GM23338 (cell line): ENCODE data around the gene RPTOR. TPM values are rescaled to one million over a fixed set of nuclear protein-coding genes. Genes with fewer than 3 reads are reported as not detected.

Experiments
- ATAC-seq: fragments of 200-7000 bp; cut with Tn5 transposase; 3 replicates; pipeline ENCODE4 v1.9.1; 2020
- DNase-seq: peaks from one replicate; pipeline ENCODE4 v3.0.0-alpha.2; 2015; ENCODE audit warnings: low spot score
- H2AFZ ChIP-seq: fragments of 200-600 bp; sonication (generic); 2 replicates; pipeline ENCODE4 v1.8.0; 2016; ENCODE audit warnings: antibody characterized with exemption, mild to moderate bottlenecking, moderate library complexity
- H3F3A ChIP-seq: fragments of 200-600 bp; sonication (generic); replicated peaks from 2 replicates; pipeline ENCODE4 v1.8.0; 2017; ENCODE audit warnings: antibody characterized with exemption, mixed run types, low read depth
- H3K27ac ChIP-seq: fragments of 200-600 bp; sonication (generic); 2 replicates; pipeline ENCODE4 v1.6.1; 2016; ENCODE audit warnings: low read depth
- H3K27me3 ChIP-seq: fragments of 200-600 bp; sonication (generic); 2 replicates; pipeline ENCODE4 v1.8.0; 2016; ENCODE audit warnings: mild to moderate bottlenecking, mixed run types, moderate library complexity; ENCODE audit not compliant: insufficient read depth
- H3K36me3 ChIP-seq: fragments of 200-600 bp; sonication (generic); 2 replicates; pipeline ENCODE4 v1.8.0; 2016; ENCODE audit warnings: mild to moderate bottlenecking; ENCODE audit not compliant: insufficient read depth
- H3K4me1 ChIP-seq: fragments of 200-600 bp; sonication (generic); 2 replicates; pipeline ENCODE4 v1.8.0; 2016; ENCODE audit warnings: mild to moderate bottlenecking, moderate library complexity; ENCODE audit not compliant: insufficient read depth
- H3K4me2 ChIP-seq: fragments of 200-600 bp; sonication (generic); 2 replicates; pipeline ENCODE4 v1.7.1; 2017; ENCODE audit warnings: mixed run types
- H3K4me3 ChIP-seq: fragments of 200-600 bp; sonication (generic); 2 replicates; pipeline ENCODE4 v1.6.1; 2016; ENCODE audit warnings: mixed run types
- H3K79me2 ChIP-seq: fragments of 200-600 bp; sonication (generic); replicated peaks from 2 replicates; pipeline ENCODE4 v1.8.0; 2017; ENCODE audit warnings: mild to moderate bottlenecking; ENCODE audit not compliant: insufficient read depth
- H3K9me2 ChIP-seq: fragments of 200-600 bp; sonication (generic); 2 replicates; pipeline ENCODE4 v1.8.0; 2017; ENCODE audit not compliant: insufficient read depth
- H4K20me1 ChIP-seq: fragments of 200-600 bp; sonication (generic); replicated peaks from 2 replicates; pipeline ENCODE4 v1.8.0; 2017; ENCODE audit warnings: mild to moderate bottlenecking; ENCODE audit not compliant: insufficient read depth
- H3K27ac Mint-ChIP-seq: 2 replicates; pipeline ENCODE4 v1.8.0; 2020; ENCODE audit warnings: inconsistent platforms, mild to moderate bottlenecking, moderate library complexity, mixed read lengths
- H3K27me3 Mint-ChIP-seq: 3 replicates; pipeline ENCODE4 v1.8.0; 2022; ENCODE audit warnings: low read depth, mild to moderate bottlenecking, moderate library complexity, mixed read lengths, inconsistent platforms; ENCODE audit not compliant: insufficient read depth, poor library complexity
- H3K36me3 Mint-ChIP-seq: 3 replicates; pipeline ENCODE4 v1.8.0; 2021; ENCODE audit warnings: low read depth, mild to moderate bottlenecking, inconsistent platforms, moderate library complexity, mixed read lengths
- H3K4me1 Mint-ChIP-seq: 3 replicates; pipeline ENCODE4 v1.8.0; 2020; ENCODE audit warnings: mild to moderate bottlenecking, inconsistent platforms, mixed read lengths
- H3K4me3 Mint-ChIP-seq: 3 replicates; pipeline ENCODE4 v1.8.0; 2021; ENCODE audit warnings: moderate library complexity, mild to moderate bottlenecking, inconsistent platforms, mixed read lengths
- H3K9me3 Mint-ChIP-seq: 3 replicates; pipeline ENCODE4 v1.8.0; 2020; ENCODE audit warnings: moderate library complexity, mild to moderate bottlenecking, inconsistent platforms, mixed read lengths
- CREB1 ChIP-seq: fragments of 250-450 bp; sonication (Bioruptor Pico); IDR thresholded peaks from 2 replicates; pipeline ENCODE4 v1.5.0; 2020; ENCODE audit warnings: low read depth, mild to moderate bottlenecking, moderate library complexity
- CTCF ChIP-seq, 2 experiments: fragments of 200-600 bp in 1 of 2; sonication (generic) in 1 of 2; conservative IDR thresholded peaks; 2 replicates each; pipeline versions ENCODE4 v1.5.1 to v1.6.1; 2016 to 2017; ENCODE audit warnings: antibody characterized with exemption in 2 of 2, low read depth in 2 of 2, mild to moderate bottlenecking in 2 of 2, moderate library complexity in 1 of 2
- ETS1 ChIP-seq: IDR thresholded peaks from 2 replicates; pipeline ENCODE4 v1.6.1; 2016; ENCODE audit warnings: antibody characterized with exemption
- EZH2 ChIP-seq: fragments of 200-600 bp; sonication (generic); IDR thresholded peaks from one replicate; pipeline ENCODE4 v1.8.0; 2017; ENCODE audit warnings: antibody characterized with exemption, mild to moderate bottlenecking, low read depth; ENCODE audit not compliant: unreplicated experiment
- JUNB ChIP-seq: IDR thresholded peaks from one replicate; pipeline ENCODE4 v1.6.1; 2016; ENCODE audit warnings: antibody characterized with exemption; ENCODE audit not compliant: unreplicated experiment
- NANOG ChIP-seq: IDR thresholded peaks from 2 replicates; pipeline ENCODE4 v1.6.1; 2016; ENCODE audit warnings: antibody characterized with exemption, borderline replicate concordance
- POLR2AphosphoS5 ChIP-seq: IDR thresholded peaks from 2 replicates; pipeline ENCODE4 v1.6.1; 2016; ENCODE audit warnings: antibody characterized with exemption, low read depth
- REST ChIP-seq: IDR thresholded peaks from one replicate; pipeline ENCODE4 v1.6.1; 2018; ENCODE audit warnings: antibody characterized with exemption; ENCODE audit not compliant: unreplicated experiment
- STAT1 ChIP-seq: IDR thresholded peaks from one replicate; pipeline ENCODE4 v1.6.1; 2016; ENCODE audit warnings: antibody characterized with exemption; ENCODE audit not compliant: unreplicated experiment
- ZNF114 ChIP-seq: fragments of 250-450 bp; sonication (Bioruptor Pico); IDR thresholded peaks from 2 replicates; pipeline ENCODE4 v1.5.0; 2020; ENCODE audit warnings: mild to moderate bottlenecking, moderate library complexity
- ZNF331 ChIP-seq: fragments of 250-450 bp; sonication (Bioruptor Pico); IDR thresholded peaks from 2 replicates; pipeline ENCODE4 v1.5.0; 2020; ENCODE audit warnings: low read depth, mild to moderate bottlenecking, moderate library complexity
- polyA plus RNA-seq: library from polyadenylated mRNA; unstranded; fragments of >200 nt; fragmentation: Nextera tagmentation; extraction: Ambion mirVana; gene quantifications from 2 replicates; pipeline ENCODE4 v1.2.1, GENCODE V29; 2016
- total RNA-seq: library from RNA; depleted of rRNA; stranded (reverse); fragments of >200 nt; shearing (Covaris generic); gene quantifications from 2 replicates; pipeline ENCODE4 v1.2.3, GENCODE V29; 2014

RPTOR gene
- total and polyA plus RNA-seq, 2 experiments from 2014 or later: 9.5 to 38.0 TPM

GRCh38 chr17:80598813-80599545, 54.3 kb downstream of the RPTOR start (continued):
- no peak for TF ChIP-seq REST
- no peak for TF ChIP-seq STAT1
- TF ChIP-seq NANOG: no peak
- TF ChIP-seq CREB1 (CRISPR knock-in tag): no peak
- no peak for TF ChIP-seq ZNF114 (CRISPR knock-in tag)
- no peak for TF ChIP-seq POLR2AphosphoS5
- TF ChIP-seq EZH2: no peak

- H3K36me3 Mint-ChIP-seq: peaks cover 6% of the 10 kb centered on the region; the same call in 2 of the 3 replicates
- H3K27ac Mint-ChIP-seq: no peak overlapping the region
- no peak overlapping the region for H3K4me2 ChIP-seq
- no peaks in the 10 kb centered on the region for H3F3A ChIP-seq
- ATAC-seq (no peak), DNase-seq (no peak)
- H3K4me1 Mint-ChIP-seq: peaks cover 20% of the 10 kb centered on the region
- H3K9me2 ChIP-seq: no peaks in the 10 kb centered on the region
- peaks cover 2% of the 10 kb centered on the region; the same call in 2 of the 3 replicates for H3K9me3 Mint-ChIP-seq
- H3K36me3 ChIP-seq: no peaks in the 10 kb centered on the region
- H3K4me1 ChIP-seq: peaks cover 14% of the 10 kb centered on the region
- H4K20me1 ChIP-seq: peaks cover 36% of the 10 kb centered on the region
- no peak overlapping the region for H3K27ac ChIP-seq
- H3K4me3 ChIP-seq: no peak overlapping the region
- no peaks in the 10 kb centered on the region for H3K27me3 ChIP-seq
- H2AFZ ChIP-seq: no peak overlapping the region
- peaks cover 6% of the 10 kb centered on the region for H3K27me3 Mint-ChIP-seq
- no peak overlapping the region for H3K4me3 Mint-ChIP-seq
- H3K79me2 ChIP-seq: peaks cover 80% of the 10 kb centered on the region
- TF ChIP-seq CTCF (conservative IDR thresholded peaks at IDR 0.05; ENCODE audit: low read depth in 2 of 2): no peak
- TF ChIP-seq STAT1: no peak
- no peak for TF ChIP-seq ZNF114 (CRISPR knock-in tag)
- TF ChIP-seq NANOG: no peak
- no peak for TF ChIP-seq CREB1 (CRISPR knock-in tag)
- no peak for TF ChIP-seq ETS1
- TF ChIP-seq JUNB: no peak
- TF ChIP-seq REST: no peak
- TF ChIP-seq ZNF331: no peak
- TF ChIP-seq POLR2AphosphoS5: no peak
Observed at GRCh38 chr17:80599546-80600305, 55.1 kb downstream of the RPTOR start.
